A172 (cell line): Measurements from ENCODE around the gene TULP3. TPM values are rescaled to one million over a fixed set of nuclear protein-coding genes. Genes with fewer than 3 reads are reported as not detected.
"Not testable (repeated sequence)": the region's sequence is repeated elsewhere in the genome, so short reads cannot be mapped to it uniquely, and the experiment has no call there.

Experiments used
- DNase-seq: peaks from one replicate; pipeline ENCODE4 v3.0.0-alpha.2; 2015; ENCODE audit warnings: low spot score
- total RNA-seq: library from RNA; depleted of rRNA; stranded (reverse); fragments of >200 nt; shearing (Covaris generic); gene quantifications from 2 replicates; pipeline ENCODE4 v1.2.3, GENCODE V29; 2014; rRNA removed

TULP3 gene
- 20.3 and 26.4 TPM in 2 replicates for total RNA-seq

DNA sequence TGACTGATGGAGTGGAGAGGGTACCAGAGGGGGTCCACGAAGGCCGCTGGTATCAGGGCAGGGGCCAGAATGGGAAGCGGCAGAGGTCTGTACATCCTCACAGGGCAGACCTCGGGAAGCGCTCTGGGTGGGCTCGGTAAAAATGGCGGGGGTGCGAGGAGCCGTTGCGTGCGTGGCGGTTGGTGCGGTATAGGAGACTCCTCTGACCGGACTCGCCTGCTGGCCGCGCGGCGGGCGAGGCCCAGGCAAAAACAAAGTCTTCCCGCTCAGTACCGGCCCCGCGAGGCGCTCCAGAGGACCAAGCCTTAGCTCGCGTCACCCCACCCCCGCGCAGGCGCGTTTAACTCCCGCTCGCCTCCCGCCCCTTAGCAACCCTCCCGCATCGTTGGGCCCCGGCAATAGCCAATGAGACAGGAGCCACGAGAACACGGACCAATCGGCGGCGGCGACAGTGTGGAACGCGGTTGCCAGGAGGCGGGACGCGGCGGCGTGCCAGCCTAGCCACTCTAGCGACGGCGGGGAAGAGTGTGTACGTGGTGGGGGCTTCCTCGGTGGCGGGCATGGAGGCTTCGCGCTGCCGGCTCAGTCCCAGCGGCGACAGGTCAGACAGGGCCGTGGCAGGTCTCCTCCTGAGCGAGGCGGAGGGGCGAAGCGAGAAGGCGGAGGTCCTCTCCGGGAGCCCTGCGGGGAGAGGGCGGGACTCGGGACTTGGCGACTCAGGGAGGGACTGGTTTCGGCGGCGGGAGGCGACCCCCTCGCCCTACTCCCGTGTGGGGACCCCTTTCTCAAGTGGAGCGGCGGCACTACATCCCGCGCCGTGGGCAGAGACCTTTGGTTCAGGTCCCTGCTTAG is at the start of gene TULP3:
Gene TULP3 (plus strand): TSS at position 504 of the 852 bp plus-strand sequence. CDS start 57 bp downstream, at position 561.
- DNase-seq: peak; percentile 83

- DNase-seq: no peak
Observed at GRCh38 chr12:2841056-2841650, 49.5 kb upstream of the TULP3 start.

- DNase-seq: no peak
Observed at GRCh38 chr12:2842948-2843347, 47.7 kb upstream of the TULP3 start.

GRCh38 chr12:2844786-2845185 is 45.9 kb upstream of the TULP3 start:
- no peak for DNase-seq

GRCh38 chr12:2845280-2845679 is 45.4 kb upstream of the TULP3 start:
- no peak for DNase-seq

GRCh38 chr12:2851931-2852330 is 38.8 kb upstream of the TULP3 start:
- DNase-seq: no peak

- peak; percentile 62 for DNase-seq
Observed at GRCh38 chr12:2853626-2854025, 37.1 kb upstream of the TULP3 start.

- no peak for DNase-seq
Observed at GRCh38 chr12:2854669-2855453, 35.8 kb upstream of the TULP3 start.

- no peak for DNase-seq
Observed at GRCh38 chr12:2855546-2855945, 35.1 kb upstream of the TULP3 start.

DNA sequence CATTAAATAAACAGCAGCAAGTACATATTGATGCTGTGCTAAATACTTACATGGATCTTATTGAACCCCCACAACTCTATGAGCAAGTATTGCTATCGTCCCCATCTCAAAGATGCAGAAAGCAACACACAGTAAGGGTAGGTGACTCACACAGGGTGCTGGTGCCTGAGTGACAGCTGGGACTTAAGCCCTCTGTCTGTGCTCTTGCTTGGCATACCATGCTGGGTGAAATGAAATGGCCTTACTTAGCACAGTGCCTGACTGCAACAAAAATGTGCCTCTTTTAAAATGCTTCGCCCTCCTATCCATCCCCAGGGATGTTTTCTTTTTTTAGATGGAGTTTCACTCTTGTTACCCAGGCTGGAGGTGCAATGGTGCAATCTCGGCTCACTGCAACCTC is 34.6 kb upstream of the TULP3 start:
- peak; percentile 10 for DNase-seq

DNA sequence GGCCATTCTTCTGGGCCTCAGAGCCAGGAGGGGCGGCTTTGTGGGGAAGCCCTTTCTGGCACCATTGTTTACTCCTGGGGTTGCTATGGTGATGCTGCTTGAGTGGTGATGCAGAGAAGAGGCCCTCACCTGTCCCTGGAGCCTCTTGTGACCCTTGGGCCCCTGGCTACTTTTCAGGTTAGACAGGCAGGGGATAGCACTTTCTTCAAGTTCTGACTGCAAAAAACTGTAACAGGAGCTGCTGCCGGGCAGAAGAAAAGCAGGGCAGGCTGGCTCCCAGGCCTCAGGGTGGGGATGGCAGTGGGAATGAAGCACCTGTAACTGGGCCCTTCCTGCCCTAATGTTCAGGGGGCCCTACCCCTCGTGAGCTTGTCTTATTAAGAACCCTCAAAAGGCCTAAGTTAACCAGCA is 33.7 kb upstream of the TULP3 start, which contains the start of gene TEX52:
Gene TEX52 (minus strand): TSS at position 19 of the 411 bp plus-strand sequence. CDS start 13 bp downstream, at position 6.
- no peak for DNase-seq

DNA sequence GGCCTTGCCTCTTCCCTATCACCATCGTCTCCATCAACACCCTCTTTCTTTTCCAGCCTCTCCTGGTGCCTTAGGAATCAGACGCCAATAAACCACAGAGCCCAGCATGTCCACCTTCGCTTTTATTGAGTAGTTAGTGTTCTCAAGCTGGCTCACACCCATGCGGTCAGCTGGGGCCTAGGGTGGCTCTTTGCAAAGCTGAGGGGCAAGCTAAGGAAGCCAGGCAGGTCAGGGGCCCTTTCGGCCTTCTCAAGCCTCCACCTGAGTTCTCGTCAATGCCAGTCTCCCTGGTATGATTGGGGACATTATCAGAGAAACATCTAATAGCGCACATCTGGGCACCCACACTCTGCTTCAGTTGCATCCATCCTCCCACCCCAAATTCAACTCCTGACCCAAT is 33.1 kb upstream of the TULP3 start:
- no peak for DNase-seq

GRCh38 chr12:2858334-2858733 is 32.4 kb upstream of the TULP3 start:
- no peak for DNase-seq

DNA sequence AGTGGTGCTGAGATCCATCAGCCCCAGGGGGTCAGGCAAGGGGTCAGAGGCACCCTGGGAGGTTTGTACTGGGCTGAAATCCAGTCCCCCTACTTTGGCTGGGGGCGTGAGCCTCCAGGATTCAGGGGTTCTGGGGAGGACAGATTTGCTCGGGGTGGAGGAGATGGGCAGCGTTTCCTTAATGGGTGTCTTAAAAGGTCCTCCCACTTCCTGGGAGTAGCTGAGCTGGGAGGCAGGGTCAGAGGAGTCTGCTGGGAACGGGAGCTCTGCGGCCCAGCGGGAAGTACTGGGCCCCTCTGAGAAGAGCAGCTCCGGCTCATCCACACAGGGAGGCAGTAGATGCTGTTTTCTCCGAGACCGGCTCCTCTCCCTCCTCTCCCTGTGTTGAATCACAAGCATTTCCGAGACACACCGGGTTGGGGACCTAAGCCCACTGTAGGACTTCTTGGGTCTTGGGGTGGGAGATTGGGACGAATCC is 31.7 kb upstream of the TULP3 start:
- DNase-seq: no peak

- no peak for DNase-seq
Observed at GRCh38 chr12:2860170-2860569, 30.5 kb upstream of the TULP3 start.

DNA sequence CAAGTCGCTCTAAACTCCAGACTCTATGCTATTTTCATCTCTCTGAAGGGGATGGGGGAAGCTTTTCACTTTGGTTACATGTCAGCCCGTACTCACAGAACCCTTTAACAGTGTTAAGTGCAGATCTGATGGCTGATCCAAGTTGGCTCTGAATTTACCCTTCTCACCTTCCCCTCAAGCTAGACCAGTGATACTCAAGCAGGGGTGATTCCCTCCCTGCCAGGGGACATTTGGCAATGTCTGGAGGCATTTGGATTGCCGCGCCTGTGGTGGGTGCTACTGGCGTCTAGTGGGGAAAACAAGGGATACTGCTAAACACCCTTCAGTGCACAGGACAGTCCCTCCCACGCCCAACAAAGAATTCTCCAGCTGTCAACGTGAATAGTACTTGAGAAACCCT is 27.8 kb upstream of the TULP3 start:
- no peak for DNase-seq

DNA sequence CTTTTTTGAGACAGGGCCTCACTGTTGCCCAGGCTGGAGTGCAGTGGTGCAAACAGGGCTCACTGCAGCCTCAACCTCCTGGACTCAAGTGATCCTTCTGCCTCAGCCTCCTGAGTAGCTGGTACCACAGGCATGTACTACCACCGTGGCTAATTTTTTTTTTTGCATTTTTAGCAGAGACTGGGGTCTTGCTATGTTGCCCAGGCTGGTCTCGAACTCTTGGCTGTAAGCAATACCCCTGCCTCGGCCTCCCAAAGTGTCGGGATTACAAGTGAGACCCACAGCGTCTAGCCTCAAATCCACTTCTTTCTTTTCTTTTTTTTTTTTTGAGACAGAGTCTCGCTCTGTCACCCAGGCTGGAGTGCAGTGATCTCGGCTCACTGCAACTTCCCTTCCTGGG is 27.3 kb upstream of the TULP3 start:
- not testable (repeated sequence) for DNase-seq

- no peak for DNase-seq
Observed at GRCh38 chr12:2864198-2864597, 26.5 kb upstream of the TULP3 start.

DNA sequence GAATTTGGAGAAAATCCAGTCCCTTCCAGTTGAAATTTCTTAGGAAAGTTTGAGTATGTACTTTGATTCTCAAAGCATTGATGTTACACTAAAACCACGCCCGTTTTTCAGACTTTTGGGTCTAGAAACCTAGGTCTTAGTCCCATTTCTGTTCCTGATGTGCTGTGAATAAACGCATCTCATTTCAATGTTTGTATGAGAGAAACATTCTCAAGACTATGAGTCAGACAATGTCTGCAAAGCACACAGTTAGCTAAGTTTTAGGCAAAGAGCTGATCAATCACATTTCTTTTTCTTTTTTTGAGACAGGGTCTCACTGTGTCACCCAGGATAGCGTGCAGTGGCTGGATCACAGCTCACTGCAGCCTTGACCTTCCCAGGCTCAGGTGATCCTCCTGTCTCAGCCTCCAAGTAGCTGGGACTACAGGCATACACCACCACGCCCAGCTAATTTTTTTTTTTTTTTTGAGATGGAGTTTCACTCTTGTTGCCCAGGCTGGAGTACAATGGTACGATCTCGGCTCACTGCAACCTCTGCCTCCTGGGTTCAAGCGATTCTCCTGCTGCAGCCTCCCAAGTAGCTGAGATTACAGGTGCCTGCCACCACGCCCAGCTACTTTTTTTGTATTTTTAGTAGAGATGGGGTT is 21.6 kb upstream of the TULP3 start:
- DNase-seq: not testable (repeated sequence)

DNA sequence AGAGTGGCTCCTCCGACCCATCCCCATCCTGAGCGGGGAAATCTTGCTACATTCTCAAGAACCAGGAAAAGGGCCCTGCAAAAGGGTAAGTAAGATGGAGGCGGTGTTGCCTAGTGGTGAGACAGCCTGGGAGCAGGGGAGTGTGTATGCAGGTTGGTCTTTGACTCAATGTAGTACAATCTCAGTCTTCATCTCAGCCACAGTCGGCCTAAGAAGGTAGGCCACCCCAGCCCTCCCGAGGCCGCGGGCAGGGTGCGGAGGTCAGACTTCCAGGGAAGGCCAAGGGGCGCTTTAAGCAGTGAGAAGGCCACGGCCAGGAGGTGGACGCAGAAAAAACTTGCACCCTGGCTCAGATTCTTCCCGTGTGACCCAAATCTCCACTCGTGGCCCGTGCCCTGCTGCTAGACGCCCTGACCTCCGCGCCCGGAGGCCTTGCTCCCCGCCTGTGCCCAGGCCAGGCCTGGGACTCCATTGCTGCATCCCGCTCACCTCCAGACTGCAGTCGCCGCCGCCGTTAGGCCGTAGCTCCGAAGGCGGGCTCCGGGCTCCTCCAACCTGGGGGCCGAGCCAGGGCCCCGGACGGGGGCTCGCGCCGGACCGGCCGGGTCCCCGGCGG is 14.2 kb upstream of the TULP3 start:
- peak; percentile 15 for DNase-seq
